Panc1 (cell line): ENCODE data around the gene GRIP2. TPM values are rescaled to one million over a fixed set of nuclear protein-coding genes. Genes with fewer than 3 reads are reported as not detected.

ENCODE experiments used
- ATAC-seq: fragments of 200-7000 bp; cut with Tn5 transposase; 2 replicates; pipeline ENCODE4 v1.9.1; 2020; ENCODE audit warnings: mild to moderate bottlenecking, moderate library complexity
- BruUV-seq: library from RNA; stranded (reverse); fragments of 400-500 nt; replicated peaks from 2 replicates; lab custom pipeline; 2021; lab: Mats Ljungman, UMichigan
- CTCF ChIA-PET: fragments of 300-600 bp; sonication (Branson Sonifier 250); formaldehyde crosslinking; loops from one replicate; lab custom pipeline; 2022; ENCODE audit warnings: antibody characterized with exemption; lab: Charles Lee
- POLR2A ChIA-PET: fragments of 300-600 bp; sonication (Branson Sonifier 250); formaldehyde crosslinking; loops from one replicate; lab custom pipeline; 2022; ENCODE audit warnings: antibody characterized with exemption; lab: Charles Lee
- DNase-seq: peaks from one replicate; pipeline ENCODE4 v3.0.0-alpha.2; 2010; ENCODE audit warnings: low read depth, low spot score
- H3K27ac ChIP-seq: 2 replicates; pipeline ENCODE4 v1.5.1; 2011; ENCODE audit warnings: mild to moderate bottlenecking, low read length, inconsistent platforms
- H3K27me3 ChIP-seq: fragments of 200-500 bp; sonication (Bioruptor generic); 2 replicates; pipeline ENCODE4 v1.6.0; 2014; ENCODE audit warnings: low read length, inconsistent platforms; ENCODE audit not compliant: control insufficient read depth, insufficient read depth
- H3K36me3 ChIP-seq: fragments of 200-500 bp; sonication (Bioruptor generic); 2 replicates; pipeline ENCODE4 v1.5.1; 2014; ENCODE audit warnings: inconsistent platforms, mild to moderate bottlenecking, low read length, moderate library complexity; ENCODE audit not compliant: control insufficient read depth, insufficient read depth
- H3K4me1 ChIP-seq: 2 replicates; pipeline ENCODE4 v1.5.1; 2011; ENCODE audit warnings: inconsistent platforms, mild to moderate bottlenecking, low read length, moderate library complexity; ENCODE audit not compliant: control insufficient read depth, insufficient read depth
- H3K4me3 ChIP-seq, 2 experiments: 2 replicates each; pipeline ENCODE4 v1.5.1; 2011 to 2012; ENCODE audit warnings: low read depth in 2 of 2, low read length in 2 of 2, mild to moderate bottlenecking in 2 of 2, inconsistent platforms in 1 of 2, moderate library complexity in 1 of 2
- H3K9me3 ChIP-seq: fragments of 200-500 bp; sonication (Bioruptor generic); 2 replicates; pipeline ENCODE4 v1.5.1; 2014; ENCODE audit warnings: low read depth, mild to moderate bottlenecking, inconsistent platforms, low read length, moderate library complexity; ENCODE audit not compliant: control insufficient read depth, insufficient read depth
- CTCF ChIP-seq: fragments of 450-650 bp; IDR thresholded peaks from 2 replicates; pipeline ENCODE4 v1.5.1; 2017; ENCODE audit warnings: mild to moderate bottlenecking
- POLR2AphosphoS5 ChIP-seq: IDR thresholded peaks from 2 replicates; pipeline ENCODE4 v1.6.1; 2012; ENCODE audit warnings: mild to moderate bottlenecking, low read depth, low read length, moderate library complexity
- REST ChIP-seq, 2 experiments: IDR thresholded peaks; 2 replicates each; pipeline ENCODE4 v1.6.1; 2011 to 2012; ENCODE audit warnings: low read depth in 2 of 2, control low read depth in 1 of 2, low read length in 1 of 2, mild to moderate bottlenecking in 1 of 2, moderate library complexity in 1 of 2; ENCODE audit not compliant: insufficient read depth in 1 of 2
- SIN3A ChIP-seq: IDR thresholded peaks from 2 replicates; pipeline ENCODE4 v1.6.1; 2012; ENCODE audit warnings: low read depth, mild to moderate bottlenecking, low read length, moderate library complexity, borderline replicate concordance; ENCODE audit not compliant: insufficient read depth
- TCF7L2 ChIP-seq: IDR thresholded peaks from 2 replicates; pipeline ENCODE4 v1.6.1; 2011; ENCODE audit warnings: mild to moderate bottlenecking, low read depth, low read length, inconsistent platforms
- in situ Hi-C: cut with HindIII; loops from 2 replicates; pipeline ENCODE4 v1.10.0; 2016; ENCODE audit warnings: low sequenced_read_pairs, low pct_unique_long_range_greater_than_20kb
- intact Hi-C: fragments of 100-400 bp; cut with micrococcal nuclease; formaldehyde crosslinking; loops from one replicate; pipeline ENCODE4 v1.10.0; 2022; ENCODE audit not compliant: unreplicated experiment
- total RNA-seq: library from RNA; stranded (reverse); gene quantifications from one replicate; pipeline ENCODE4 v1.2.1, GENCODE V29; 2021; ENCODE audit not compliant: unreplicated experiment

GRIP2 gene
- total RNA-seq, 1 experiment from 2014 or later, result 6.5 TPM

GRCh38 chr3:14568269-14568668 lies 28.1 kb upstream of the GRIP2 start:
- Histone ChIP-seq H3K4me1 (peaks cover 10% of the 10 kb centered on the region), H3K9me3 (no peaks in the 10 kb centered on the region), H3K4me3 (no peak overlapping the region), H3K36me3 (no peaks in the 10 kb centered on the region), H3K27me3 (no peaks in the 10 kb centered on the region), H3K27ac (no peak overlapping the region)
- ChIA-PET POLR2A (no interaction called here), CTCF (no interaction called here)
- ATAC-seq, result no peak
- in situ Hi-C loops, result no loop called here
- DNase-seq, result no peak
- TF ChIP-seq POLR2AphosphoS5, result no peak
- no peak for TF ChIP-seq REST (IDR thresholded peaks at IDR 0.05; ENCODE audit: insufficient read depth in 1 of 2, low read depth in 2 of 2, low read length in 1 of 2)
- TF ChIP-seq SIN3A, result no peak
- no peak for TF ChIP-seq CTCF
- TF ChIP-seq TCF7L2, result no peak
- intact Hi-C loops, result no loop called here
- no TSS peak for BruUV-seq

GRCh38 chr3:14566812-14567211 lies 26.7 kb upstream of the GRIP2 start:
- CTCF ChIA-PET, result interaction anchor here (1.2 kb wide), 1 partner anchor 11 kb away, joined by 3 read pairs; no protein-coding TSS in a partner anchor
- DNase-seq, result no peak
- no peaks in the 10 kb centered on the region for H3K9me3 ChIP-seq

GRCh38 chr3:14565868-14566588 lies 25.9 kb upstream of the GRIP2 start:
- ChIA-PET CTCF (interaction anchor here (1.2 kb wide), 1 partner anchor 12 kb away, joined by 3 read pairs; no protein-coding TSS in a partner anchor), POLR2A (no interaction called here)
- TF ChIP-seq REST (IDR thresholded peaks at IDR 0.05; ENCODE audit: insufficient read depth in 1 of 2, low read depth in 2 of 2, low read length in 1 of 2) (no peak), TCF7L2 (0 out of 2 replicates have a peak, but pooled peaks have one; percentile 17)
- Histone ChIP-seq H3K4me1 (peaks cover 10% of the 10 kb centered on the region), H3K4me3 (no peak overlapping the region), H3K9me3 (no peaks in the 10 kb centered on the region), H3K27ac (no peak overlapping the region), H3K36me3 (no peaks in the 10 kb centered on the region), H3K27me3 (no peaks in the 10 kb centered on the region)
- BruUV-seq, result no TSS peak
- ATAC-seq (no peak), DNase-seq (no peak)
- intact Hi-C loops, result no loop called here
- in situ Hi-C loops, result no loop called here

More at GRCh38 chr3:14566812-14567211, 26.7 kb upstream of the GRIP2 start:
- no TSS peak for BruUV-seq
- H3K4me1 ChIP-seq, result peaks cover 10% of the 10 kb centered on the region
- H3K36me3 ChIP-seq, result no peaks in the 10 kb centered on the region
- in situ Hi-C loops, result no loop called here
- TF ChIP-seq SIN3A, result no peak
- H3K27ac ChIP-seq, result no peak overlapping the region
- H3K27me3 ChIP-seq, result no peaks in the 10 kb centered on the region
- intact Hi-C loops, result no loop called here
- H3K4me3 ChIP-seq, result no peak overlapping the region
- no peak for ATAC-seq
- POLR2A ChIA-PET, result no interaction called here
